HuH-7 (cell line): Measurements from ENCODE around the gene STAC2.
"Not testable (repeated sequence)": the region's sequence is repeated elsewhere in the genome, so short reads cannot be mapped to it uniquely, and the experiment has no call there.

ENCODE experiments used
- DNase-seq: peaks from one replicate; pipeline ENCODE4 v3.0.0; 2011; ENCODE audit warnings: low spot score

The STAC2 gene, protein sequence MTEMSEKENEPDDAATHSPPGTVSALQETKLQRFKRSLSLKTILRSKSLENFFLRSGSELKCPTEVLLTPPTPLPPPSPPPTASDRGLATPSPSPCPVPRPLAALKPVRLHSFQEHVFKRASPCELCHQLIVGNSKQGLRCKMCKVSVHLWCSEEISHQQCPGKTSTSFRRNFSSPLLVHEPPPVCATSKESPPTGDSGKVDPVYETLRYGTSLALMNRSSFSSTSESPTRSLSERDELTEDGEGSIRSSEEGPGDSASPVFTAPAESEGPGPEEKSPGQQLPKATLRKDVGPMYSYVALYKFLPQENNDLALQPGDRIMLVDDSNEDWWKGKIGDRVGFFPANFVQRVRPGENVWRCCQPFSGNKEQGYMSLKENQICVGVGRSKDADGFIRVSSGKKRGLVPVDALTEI

DNA sequence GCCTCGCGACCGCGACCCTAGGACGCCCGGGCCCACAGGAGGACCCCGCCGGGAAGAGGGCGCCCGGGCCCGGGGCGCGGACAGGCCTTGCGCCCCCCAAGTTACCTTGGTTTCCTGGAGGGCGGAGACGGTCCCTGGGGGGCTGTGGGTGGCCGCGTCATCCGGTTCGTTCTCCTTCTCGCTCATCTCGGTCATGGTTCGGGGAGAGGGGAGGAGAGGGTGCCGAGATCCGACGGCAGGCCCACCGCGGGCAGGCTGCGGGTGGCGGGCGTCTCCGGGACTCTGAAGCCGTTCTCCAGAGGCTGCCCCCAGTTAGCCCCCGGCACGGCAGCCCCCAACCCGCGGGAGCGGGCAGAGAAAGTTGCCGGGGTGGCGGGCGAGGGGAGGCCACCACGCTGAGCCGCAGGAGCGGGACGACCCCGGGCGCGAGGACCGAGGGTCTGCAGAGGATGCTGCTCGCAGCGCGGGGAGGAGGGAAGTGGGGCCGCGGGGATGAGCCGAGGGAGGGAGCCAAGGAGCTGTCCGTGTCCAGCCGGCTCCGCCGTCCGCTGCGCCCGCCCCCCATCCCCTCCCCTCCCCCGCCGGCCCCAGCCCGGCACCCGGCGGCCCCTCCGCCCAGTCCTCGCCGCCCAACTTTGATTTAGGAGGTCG lies at the start of gene STAC2:
STAC2 (minus strand) TSS at position 638 of the 651 bp plus-strand sequence; CDS start at position 195, 443 bp downstream.
- DNase-seq, result no peak

DNA sequence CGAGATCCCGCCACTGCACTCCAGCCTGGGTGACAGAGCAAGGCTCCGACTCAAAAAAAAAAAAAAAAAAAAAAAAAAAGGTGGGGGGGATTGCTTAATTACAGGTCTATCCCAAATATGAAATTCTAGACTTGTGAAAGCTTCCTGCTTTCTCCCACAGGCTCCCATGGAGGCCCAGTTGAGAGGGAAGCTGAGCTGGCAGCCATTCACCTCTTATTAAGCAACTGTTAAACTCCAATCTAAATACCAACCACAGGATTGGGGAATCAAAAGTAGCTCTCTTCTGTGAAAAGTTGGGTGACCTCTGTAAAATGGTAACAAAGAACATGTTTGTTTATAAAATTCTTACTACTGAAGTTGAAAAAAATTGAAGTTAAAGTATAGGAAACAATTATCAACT lies 45.8 kb upstream of the STAC2 start:
- DNase-seq, result no peak

DNA sequence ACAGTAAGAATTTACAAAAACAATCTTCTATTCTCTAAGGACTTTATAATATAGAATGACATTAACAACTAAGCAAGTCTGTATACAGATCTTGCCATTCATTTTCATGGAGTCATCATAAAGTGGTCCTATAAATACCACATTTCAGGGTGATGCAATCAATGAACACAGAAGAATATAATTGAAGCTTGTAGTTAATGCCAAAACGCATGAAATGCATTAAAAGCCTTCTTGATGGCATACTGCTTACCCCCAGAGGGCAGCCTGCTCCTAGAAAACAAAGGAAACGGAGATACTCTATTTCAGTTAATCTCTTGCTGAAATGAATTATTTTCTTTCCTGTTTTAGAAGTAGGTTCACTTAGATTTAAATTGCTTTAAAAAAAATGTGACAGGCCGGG lies 45.2 kb upstream of the STAC2 start:
- DNase-seq, result no peak

DNA sequence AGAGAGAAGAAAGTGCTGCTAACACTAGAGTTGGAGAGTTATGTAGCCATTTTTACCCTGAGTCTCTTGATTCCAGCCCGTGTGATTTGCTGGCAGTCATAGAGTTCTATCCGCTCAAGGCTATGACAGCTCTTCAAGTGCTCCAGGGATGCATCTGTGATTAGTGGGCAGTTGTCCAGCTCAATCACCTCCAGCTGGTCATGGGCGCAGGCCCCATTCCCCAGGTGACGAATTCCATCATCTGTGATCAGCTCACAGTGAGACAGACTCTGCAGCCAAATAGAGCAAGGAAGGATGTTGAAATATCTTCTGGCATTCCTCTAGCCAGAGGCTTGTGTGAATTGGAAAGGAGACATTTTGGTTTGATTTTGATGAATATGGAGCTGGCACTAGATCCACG lies 38.4 kb upstream of the STAC2 start:
- DNase-seq, result no peak

DNA sequence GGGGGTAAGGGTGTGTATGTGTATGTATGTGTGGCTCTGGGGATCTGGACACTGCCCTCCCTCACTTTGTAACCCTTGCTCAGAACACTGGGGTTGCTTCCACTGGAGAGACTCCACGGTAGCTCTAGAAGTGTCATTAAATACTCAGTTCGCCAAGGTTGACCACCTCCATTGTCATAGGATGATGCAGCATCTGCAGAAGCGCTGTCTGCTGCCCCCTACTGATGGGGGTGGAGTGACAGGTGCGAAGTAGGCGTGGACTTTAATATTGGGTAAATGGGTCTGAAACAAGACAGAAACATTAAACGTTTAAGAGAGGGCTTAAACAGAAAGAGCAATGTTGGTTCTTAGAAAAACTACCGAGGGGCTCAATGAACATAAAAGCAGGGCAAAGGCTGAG lies 35.5 kb upstream of the STAC2 start:
- DNase-seq, result no peak

DNA sequence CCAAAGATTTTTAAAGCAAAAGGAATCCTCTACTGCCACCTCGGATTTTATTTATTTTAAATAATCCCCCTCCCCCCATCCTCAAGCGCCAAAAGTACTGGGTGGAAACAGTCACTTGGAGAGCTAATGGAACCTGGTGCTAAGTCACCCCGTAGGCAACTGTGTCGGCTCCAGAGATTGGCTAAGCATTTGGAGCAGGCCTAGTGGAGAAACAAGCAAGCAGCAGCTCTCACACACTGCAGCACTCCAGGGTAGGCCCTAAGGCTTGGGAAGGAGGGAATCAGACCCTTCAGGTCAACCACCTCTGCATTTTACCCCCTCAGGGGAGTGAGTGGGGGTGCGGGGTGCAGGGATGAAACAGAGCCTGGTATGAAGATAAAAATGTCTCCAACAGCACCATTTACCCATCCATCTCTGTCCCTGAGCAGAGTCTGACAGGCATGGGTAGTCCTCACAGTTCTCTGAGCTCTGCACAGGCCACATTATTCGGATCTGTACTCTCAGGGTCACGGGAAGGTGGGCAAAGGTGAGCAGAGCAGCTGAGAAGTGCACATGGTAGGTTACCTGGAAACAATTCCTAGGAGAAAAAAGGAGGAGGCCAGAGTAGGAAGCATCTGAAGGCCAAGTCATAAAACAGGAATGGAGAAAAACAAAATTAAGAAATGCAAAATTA lies 27.2 kb upstream of the STAC2 start:
- DNase-seq, result no peak

DNA sequence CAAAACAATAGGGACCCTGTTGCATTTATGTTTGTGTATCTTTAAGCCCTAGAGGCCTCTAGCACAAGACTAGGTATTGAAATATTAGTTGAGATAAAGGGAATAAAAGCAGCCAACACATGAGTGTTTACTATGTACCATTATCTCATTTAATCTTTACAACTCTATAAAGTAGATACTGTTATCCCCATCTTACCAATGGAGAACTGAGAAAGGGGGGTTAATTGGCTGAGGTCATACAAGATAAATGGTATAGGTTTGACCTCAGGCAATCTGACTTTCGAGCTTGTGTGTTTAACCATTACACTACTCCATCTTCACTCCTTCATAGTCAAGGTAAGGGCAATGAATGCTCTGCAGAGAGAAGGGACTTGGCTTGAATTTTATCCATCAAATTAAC lies 26.3 kb upstream of the STAC2 start:
- no peak for DNase-seq

DNA sequence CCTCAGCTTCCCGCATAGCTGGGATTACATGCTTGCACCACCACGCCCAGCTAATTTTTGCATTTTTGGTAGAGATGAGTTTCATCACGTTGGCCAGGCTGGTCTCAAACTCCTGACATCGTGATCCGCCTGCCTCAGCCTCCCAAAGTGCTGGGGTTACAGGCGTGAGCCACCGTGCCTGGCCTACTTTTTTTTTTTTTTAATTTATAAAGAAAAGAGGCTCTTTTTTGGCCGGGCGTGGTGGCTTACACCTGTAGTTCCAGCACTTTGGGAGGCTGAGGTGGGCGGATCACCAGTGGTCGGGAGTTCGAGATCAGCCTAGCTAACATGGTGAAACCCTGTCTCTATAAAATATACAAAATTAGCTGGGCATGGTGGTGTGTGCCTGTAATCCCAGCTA lies 24.3 kb upstream of the STAC2 start:
- not testable (repeated sequence) for DNase-seq

DNA sequence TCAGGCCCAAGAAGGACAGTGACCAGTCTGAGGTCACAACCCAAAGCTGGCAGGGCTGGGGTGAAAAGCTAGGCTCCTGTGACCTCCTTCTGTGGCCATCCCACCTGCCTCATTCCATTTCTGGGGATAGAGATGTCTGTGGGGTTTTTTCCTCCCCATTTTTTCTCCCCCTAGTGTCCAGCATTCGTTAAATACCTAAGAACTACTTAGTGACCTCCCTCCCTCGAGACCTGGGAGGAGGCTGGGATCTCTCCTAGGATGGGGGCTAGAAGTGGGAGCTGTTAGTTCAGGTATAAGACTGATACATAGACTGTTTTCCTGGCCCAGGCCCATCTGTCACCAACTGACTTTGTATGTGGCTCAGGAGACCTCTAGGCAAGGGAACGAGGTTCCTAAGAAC lies 20.5 kb upstream of the STAC2 start:
- DNase-seq, result no peak

DNA sequence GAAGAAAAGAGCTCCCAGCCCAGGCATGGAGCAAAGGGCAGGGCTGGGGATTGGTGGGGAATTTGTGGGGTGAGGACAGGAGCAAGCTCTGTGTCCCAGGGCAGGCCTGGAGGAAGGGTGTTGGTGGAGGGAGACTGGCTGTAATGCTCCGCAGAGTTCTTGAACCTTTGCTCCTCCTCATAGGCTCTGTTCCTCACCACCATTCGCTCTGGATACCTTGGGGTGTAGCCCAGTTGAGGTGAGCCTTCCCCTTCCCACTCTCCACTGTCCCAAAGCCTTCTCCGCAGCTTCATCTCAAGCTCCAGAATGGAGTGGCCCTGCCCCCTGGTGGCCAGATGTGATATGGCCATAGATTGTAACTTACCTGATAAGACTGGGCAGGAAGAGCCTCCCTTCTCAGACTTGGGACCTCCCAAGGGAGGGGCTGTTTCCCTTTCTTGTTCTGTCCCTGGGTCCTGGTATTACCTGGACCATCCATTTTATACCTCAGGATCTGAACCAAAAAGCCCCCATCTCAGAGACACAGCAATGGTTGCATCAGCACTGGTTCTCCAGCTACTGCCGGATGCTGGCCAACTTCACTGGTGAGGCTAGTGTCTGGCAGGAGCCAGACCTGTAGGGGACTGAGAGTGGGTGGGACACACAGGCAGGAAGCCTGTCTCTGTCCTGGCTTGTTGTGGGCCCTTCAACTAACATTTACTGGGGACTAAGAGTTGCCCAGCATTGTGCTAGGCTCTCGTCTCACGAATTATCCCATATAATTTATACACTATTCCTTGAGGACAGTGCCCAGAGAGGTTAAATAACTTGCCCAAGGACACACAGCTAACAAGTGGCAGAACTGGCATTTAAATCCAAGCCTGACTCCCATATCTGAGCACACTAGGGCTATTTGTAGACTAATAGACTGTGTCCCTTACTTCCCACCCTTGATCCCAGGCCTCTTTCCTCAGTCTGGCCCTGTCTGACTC lies 19.1 kb upstream of the STAC2 start:
- peak; percentile 76 for DNase-seq

DNA sequence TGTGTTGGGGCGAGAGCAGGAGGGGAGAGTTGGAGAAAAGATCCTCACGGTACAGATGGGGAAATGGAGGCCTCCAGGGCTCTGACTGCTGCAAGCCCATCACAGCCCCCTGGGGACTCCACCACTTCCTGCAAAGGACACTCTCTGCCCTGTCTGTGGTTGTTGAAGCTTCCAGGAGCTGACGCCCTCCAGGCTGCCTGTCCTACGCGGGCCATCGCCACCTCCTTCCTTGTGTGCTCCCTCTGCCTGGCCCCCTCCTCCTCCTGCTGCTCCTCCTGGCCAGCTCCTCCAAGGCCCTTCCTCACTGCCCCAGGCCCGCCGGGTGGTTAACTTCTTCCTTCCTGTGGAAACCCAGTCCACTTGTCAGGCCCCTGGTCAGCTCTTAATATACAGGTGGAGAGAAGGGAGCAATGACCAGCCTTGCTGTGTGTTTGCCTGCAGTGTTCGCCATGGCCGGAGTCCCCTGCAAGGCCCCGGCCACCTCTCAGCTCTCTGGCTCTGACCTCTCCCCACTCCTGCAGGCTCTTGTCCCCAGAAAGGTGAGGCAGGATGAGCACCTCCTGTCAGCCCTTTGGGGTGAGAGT lies 18.4 kb upstream of the STAC2 start:
- DNase-seq, result no peak

DNA sequence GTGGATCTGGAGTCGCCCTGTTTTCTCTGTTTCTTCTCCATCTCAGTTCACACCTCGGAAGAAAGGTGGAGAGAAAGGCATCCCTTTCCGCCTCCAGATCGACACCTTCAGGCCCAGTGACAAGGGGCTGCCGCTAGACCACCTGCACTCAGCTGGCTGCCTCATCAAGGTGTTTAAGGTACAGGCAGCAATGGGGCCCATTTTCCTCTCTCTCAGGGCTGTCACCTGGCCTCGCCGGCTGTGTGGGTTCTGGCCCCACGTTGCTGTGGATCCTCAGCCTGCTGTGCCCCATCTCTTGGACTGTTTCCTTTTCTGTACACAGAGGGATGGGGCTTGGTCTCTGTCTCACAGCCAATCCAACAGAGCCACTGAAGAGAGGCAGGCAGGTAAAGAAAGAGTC lies 17.4 kb upstream of the STAC2 start:
- DNase-seq, result no peak

DNA sequence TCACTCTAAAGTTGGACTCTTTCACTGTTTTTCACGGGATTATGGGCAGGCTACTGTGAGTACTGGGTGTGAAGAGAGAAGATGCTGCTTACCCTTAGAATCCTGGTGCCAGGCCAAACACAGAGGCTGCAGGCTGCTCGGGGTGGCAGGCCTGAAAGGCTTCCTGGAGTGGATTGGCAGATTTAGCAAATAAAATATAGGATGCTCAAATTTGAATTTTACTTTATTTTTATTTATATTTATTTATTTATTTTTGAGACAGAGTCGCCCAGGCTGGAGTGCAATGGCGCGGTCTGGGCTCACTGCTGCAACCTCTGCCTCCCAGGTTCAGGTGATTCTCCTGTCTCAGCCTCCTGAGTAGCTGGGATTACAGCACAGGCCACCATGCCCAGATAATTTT lies 14.9 kb upstream of the STAC2 start:
- DNase-seq, result no peak

DNA sequence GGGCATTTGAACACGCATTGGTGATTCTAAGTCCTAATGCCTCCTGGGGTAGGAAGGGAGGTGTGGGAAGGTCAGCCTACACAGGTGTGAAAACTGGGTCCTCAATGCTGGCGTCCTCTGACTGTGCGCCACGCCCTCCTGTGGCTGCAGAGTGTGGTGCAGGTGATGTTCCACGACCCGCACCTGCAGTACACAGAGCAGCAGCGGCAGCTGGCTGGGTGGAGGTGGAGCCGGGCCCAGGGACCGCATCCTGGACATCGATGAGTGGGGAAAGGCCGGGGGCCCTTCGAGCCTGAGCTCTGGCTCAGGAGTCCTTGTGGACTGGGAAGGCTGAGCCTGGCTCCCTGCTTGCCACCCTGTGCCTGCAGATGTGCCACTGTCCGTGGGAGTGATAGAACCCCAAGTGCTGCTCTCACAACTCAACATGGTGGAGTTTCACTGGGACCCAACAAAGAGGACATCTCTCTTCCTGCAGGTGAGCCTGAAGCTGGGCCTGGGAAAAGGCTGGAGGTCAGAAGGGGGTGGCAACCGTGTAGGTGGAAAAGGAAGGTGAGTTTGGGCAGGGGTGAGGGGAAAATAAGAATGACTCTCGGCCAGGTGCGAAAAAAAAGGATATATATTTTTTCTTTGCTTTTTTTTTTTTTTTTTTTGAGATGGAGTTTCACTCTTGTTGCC lies 14.0 kb upstream of the STAC2 start:
- DNase-seq, result peak; percentile 76

DNA sequence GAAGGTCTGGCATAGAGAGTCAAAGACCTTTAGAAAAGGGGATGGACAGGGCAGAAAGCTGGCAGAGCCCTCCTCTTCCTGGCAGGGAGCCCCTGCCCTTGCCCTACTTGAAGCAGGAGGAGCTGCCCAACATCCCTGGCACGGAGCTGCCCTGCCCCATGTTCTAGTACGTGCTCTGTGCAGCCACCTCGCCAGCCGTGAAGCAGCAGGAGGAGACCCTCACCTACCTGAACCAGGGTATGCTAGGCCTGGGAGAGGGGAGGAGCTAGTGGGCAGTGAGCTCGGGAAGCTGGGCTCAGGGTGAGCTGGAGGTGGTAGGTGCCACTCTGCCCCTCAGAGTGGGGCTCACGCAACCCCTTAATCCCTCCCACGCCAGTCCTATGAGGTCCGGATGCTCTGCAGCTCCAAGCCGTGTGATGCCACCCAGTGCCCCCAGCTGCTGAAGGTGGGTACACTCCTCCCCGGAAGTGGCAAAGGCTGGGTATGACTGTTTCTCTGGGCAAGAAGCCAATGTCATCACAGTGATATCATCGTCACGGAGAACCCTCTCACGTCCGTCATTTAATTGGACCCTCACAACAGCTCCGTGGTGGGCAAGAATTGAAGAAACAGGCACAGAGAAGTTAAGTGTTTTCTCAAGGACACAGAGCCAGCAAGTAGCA lies 12.7 kb upstream of the STAC2 start:
- no peak for DNase-seq

DNA sequence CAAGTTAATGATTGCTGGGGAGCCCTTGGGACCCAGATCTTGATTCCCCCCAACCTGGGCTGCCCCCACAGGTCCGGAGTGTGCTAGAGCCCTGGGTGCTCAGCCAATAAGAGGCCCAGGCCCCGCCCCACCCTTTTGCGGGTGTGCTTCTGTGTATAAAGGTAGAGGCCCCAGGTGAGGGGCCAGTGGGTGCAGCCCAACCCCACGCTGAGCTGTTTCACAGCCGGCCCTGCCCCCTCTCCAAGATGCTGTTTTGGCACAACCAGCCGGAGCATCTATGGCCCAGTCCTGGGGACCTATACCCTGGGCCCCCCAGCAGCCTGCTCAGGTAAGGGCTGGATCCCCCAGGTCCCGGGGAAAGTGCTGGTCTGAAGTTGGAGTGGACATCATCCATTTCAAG lies 11.8 kb upstream of the STAC2 start:
- DNase-seq, result no peak

DNA sequence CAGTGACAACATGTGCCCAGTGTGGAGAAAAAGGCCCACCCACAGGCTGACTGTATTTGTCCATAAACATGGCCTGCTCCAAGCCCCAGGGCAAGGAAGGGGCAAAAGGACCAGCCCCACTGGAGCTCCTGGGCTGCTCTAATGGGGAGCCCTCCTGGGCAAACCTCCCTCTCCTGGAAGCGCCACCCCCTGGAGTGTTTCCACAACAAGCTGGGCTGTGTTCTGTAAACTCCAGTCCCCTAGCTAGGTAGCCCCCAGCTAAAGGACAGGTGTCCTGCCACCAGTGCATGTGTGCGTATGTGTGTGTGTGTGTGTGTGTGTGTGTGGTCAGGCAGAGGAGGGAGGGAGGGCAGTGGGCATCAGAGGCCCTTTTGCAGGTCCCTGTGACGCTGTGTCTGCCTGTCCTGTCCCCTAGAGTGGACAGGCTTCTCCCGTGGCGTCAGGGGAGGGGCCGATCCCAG lies 11.3 kb upstream of the STAC2 start:
- DNase-seq, result no peak

DNA sequence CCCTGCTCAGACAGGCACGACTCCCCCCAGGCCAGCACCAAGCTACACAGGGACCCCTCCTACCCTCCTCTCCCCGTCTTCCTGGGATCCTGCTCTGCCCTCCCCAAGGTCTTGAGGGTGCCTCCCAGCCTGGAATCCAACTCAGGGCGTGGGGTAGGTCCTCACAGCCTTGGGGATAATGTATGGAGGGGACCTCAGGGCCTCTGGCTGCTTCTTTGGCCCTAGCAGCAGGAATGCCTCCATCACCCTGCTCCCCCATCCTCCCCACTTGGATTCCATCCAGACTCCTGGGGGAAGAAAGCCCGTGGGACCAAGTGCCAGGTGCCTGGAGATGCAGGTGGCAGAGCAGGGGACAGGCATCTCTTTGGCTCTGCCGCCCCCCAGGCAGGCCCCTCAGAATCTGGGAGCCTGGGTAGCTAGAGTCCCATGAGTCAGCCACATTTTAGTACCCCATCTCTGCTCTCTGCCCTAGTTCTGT lies 10.7 kb upstream of the STAC2 start:
- DNase-seq, result no peak

DNA sequence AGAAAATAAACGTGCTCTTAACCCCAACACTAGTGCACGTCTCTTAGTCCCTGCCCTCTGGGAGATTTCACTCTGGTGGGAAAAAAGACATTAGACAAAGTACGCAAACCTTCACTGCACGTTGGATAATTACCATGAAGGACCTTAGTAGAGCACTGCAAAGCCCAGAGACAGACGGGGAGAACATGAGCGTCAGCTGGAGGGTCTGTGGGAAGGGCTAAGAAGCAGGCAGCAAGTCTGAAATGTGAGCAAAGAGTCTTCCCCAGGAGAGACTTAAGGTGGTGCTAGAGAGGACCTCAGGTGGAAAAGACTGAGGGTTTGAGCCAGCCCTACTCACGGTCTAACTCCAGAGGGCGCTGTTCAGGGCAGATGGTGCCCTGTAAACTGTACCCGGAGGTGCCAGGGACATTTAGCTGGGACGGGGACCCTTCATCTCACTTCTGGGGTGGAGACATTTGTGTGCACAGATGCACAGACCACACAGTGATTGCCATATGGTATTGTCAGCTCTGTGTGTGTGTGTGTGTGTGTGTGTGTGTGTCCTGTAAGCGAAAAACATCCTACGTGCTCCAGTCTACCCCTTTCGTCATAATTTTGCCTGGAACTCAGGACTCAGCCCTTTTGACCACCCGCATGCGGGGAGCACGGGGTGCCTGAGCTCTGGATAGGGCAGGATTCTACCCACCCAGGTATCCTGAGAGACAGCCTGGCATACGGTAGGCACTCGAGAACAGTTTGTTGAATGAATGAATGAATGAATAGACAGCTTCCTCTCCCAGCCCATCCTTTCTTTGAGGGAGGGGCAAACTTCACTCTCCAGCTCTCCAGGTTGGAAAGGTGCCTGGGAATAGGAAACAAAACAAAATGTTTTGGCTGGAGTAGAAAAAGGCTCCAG lies 10.1 kb upstream of the STAC2 start:
- peak; percentile 84 for DNase-seq
